Endothelial cell of umbilical vein (primary cell): Measurements from ENCODE around the gene HNRNPH1. TPM values are rescaled to one million over a fixed set of nuclear protein-coding genes. Genes with fewer than 3 reads are reported as not detected.
"Not testable (repeated sequence)": the region's sequence is repeated elsewhere in the genome, so short reads cannot be mapped to it uniquely, and the experiment has no call there.

Experiments
- BruUV-seq: library from RNA; stranded (reverse); fragments of 400-500 nt; replicated peaks from 2 replicates; lab custom pipeline; 2021; lab: Mats Ljungman, UMichigan
- CTCF ChIA-PET: fragments of 300-600, 350-600 bp; sonication (Branson Sonifier 250); formaldehyde crosslinking; loops from one replicate; lab custom pipeline; 2021; ENCODE audit warnings: antibody characterized with exemption, inconsistent platforms; lab: Charles Lee
- POLR2A ChIA-PET: fragments of 300-600, 350-600 bp; sonication (Branson Sonifier 250); formaldehyde crosslinking; loops from one replicate; lab custom pipeline; 2021; ENCODE audit warnings: antibody characterized with exemption, inconsistent platforms; lab: Charles Lee
- DNase-seq: peaks from one replicate; pipeline ENCODE4 v3.0.0-alpha.2; 2011; ENCODE audit warnings: low read depth, low spot score
- FAIRE-seq: peaks from 2 replicates; lab custom pipeline; 2011; peaks lifted over from hg19 to GRCh38; lab: Jason Lieb, UNC
- H2AFZ ChIP-seq: 2 replicates; pipeline ENCODE4 v1.6.0; 2012; ENCODE audit warnings: low read depth, low read length, control low read depth, inconsistent platforms
- H3K27ac ChIP-seq: 2 replicates; pipeline ENCODE4 v1.5.1; 2011; ENCODE audit warnings: low read depth, mild to moderate bottlenecking, control low read depth, low read length, moderate library complexity; ENCODE audit not compliant: insufficient read depth
- H3K27me3 ChIP-seq, 2 experiments: 2 replicates each; pipeline versions ENCODE4 v1.6.0 to v1.6.1; 2011; ENCODE audit warnings: low read length in 2 of 2, mixed read lengths in 1 of 2; ENCODE audit not compliant: control insufficient read depth in 2 of 2, insufficient read depth in 2 of 2
- H3K36me3 ChIP-seq, 2 experiments: 2 replicates in 1 of 2; 3 replicates in 1 of 2; pipeline ENCODE4 v1.5.1; 2011; ENCODE audit warnings: low read length in 2 of 2, mild to moderate bottlenecking in 1 of 2, moderate library complexity in 1 of 2; ENCODE audit not compliant: control insufficient read depth in 2 of 2, insufficient read depth in 2 of 2; ENCODE audit errors: extremely low read depth in 1 of 2
- H3K4me1 ChIP-seq: 3 replicates; pipeline ENCODE4 v1.5.1; 2011; ENCODE audit warnings: mild to moderate bottlenecking, low read length; ENCODE audit not compliant: control insufficient read depth, insufficient read depth; ENCODE audit errors: extremely low read depth
- H3K4me2 ChIP-seq: 2 replicates; pipeline ENCODE4 v1.6.1; 2011; ENCODE audit warnings: low read length, control low read depth, mixed read lengths; ENCODE audit not compliant: insufficient read depth
- H3K4me3 ChIP-seq, 3 experiments: fragments of 200-600 bp in 1 of 3; sonication (generic), shearing (Covaris generic) in 1 of 3; replicated peaks in 1 of 3; 2 replicates each; pipeline ENCODE4 v1.5.1; 2011 to 2016; ENCODE audit warnings: control low read depth in 3 of 3, low read length in 3 of 3, mild to moderate bottlenecking in 2 of 3, inconsistent platforms in 1 of 3, low read depth in 1 of 3, moderate library complexity in 1 of 3; ENCODE audit not compliant: insufficient read depth in 1 of 3
- H3K79me2 ChIP-seq: 2 replicates; pipeline ENCODE4 v1.6.0; 2012; ENCODE audit warnings: low read length, inconsistent platforms; ENCODE audit not compliant: control insufficient read depth, insufficient read depth
- H3K9ac ChIP-seq: replicated peaks from 2 replicates; pipeline ENCODE3; 2011; ENCODE audit warnings: low read length, control low read depth; ENCODE audit not compliant: insufficient read depth; ENCODE audit errors: extremely low read depth
- H3K9me1 ChIP-seq: replicated peaks from 3 replicates; pipeline ENCODE4 v1.6.0; 2011; ENCODE audit warnings: mild to moderate bottlenecking, low read length; ENCODE audit not compliant: control insufficient read depth, insufficient read depth; ENCODE audit errors: extremely low read depth
- H3K9me3 ChIP-seq: replicated peaks from 2 replicates; pipeline ENCODE4 v1.5.1; 2012; ENCODE audit warnings: low read length, inconsistent platforms; ENCODE audit not compliant: control insufficient read depth, insufficient read depth
- H4K20me1 ChIP-seq: replicated peaks from 2 replicates; pipeline ENCODE3; 2011; ENCODE audit warnings: mild to moderate bottlenecking, low read length; ENCODE audit not compliant: control insufficient read depth, insufficient read depth; ENCODE audit errors: extremely low read depth
- dilution Hi-C: fragments of 300-500 bp; cut with MboI; formaldehyde crosslinking; loops from one replicate; pipeline ENCODE4 v1.15.0; 2019; ENCODE audit warnings: low sequenced_read_pairs; ENCODE audit not compliant: extremely low pct_ligation_motif_present
- intact Hi-C: fragments of 100-400 bp; cut with micrococcal nuclease; formaldehyde crosslinking; loops from one replicate; pipeline ENCODE4 v1.10.0; 2022
- polyA plus RNA-seq, 4 experiments: library from polyadenylated mRNA; depleted of rRNA in 3 of 4; stranded (reverse) in 3 of 4; unstranded in 1 of 4; fragments of >200 nt; gene quantifications; 2 replicates each; pipeline versions ENCODE4 v1.2.1 to v1.2.3, GENCODE V29; 2011 to 2012; ENCODE audit warnings: missing spikeins in 1 of 4
- total RNA-seq: library from RNA; stranded (reverse); gene quantifications from 2 replicates; pipeline ENCODE4 v1.2.3, GENCODE V29; 2021

HNRNPH1 gene
- total and polyA plus RNA-seq, 2 donors (not counting 3 experiments of a cell fraction or from before 2014, with no cell fraction given): 348 to 993 TPM

GRCh38 chr5:179642626-179643025 is 19.2 kb upstream of the HNRNPH1 start:
- BruUV-seq, CTCF ChIA-PET, H3K4me1 ChIP-seq: not testable (repeated sequence)

DNA sequence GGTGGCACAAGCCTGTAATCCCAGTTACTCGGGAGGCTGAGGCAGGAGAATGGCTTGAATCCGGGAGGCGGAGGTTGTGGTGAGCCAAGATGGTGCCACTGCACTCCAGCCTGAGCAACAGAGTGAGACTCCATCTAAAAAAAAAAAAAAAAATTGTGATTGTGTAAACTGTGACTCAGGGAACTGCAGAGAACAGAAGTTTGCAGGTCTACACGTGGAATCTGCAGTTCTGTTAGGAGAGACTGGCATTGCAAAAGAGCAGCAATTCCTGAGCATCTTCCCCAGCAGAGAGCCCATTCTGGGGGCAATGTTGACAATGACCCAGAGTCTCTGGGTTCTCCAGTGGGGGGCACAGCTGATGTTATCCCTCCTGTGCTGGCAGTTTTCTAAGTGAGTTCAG is 18.3 kb upstream of the HNRNPH1 start:
- DNase-seq, CTCF ChIA-PET, dilution Hi-C loops: not testable (repeated sequence)

More at GRCh38 chr5:179642626-179643025, 19.2 kb upstream of the HNRNPH1 start:
- POLR2A ChIA-PET, H3K4me2 ChIP-seq, intact Hi-C loops, DNase-seq, H3K36me3 ChIP-seq, dilution Hi-C loops, H3K27ac ChIP-seq, H3K9me1 ChIP-seq, FAIRE-seq, H3K9me3 ChIP-seq, H3K4me3 ChIP-seq, H3K9ac ChIP-seq, H4K20me1 ChIP-seq, H3K27me3 ChIP-seq, H3K79me2 ChIP-seq, H2AFZ ChIP-seq: not testable (repeated sequence)

DNA sequence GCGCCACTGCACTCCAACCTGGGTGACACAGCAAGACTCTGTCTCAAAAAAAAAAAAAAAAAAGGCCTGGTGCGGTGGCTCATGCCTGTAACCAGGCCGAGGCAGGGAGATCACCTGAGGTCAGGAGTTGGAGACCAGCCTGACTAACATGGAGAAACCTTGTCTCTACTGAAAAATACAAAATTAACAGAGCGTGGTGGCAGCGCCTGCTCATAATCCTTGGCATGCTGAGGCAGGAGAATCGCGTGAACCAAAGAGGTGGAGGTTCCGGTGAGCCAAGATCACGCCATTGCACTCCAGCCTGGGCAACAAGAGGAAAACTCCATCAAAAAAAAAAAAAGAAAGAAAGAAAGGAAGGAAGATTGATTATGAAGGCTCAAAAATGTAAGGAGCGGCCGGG is 15.8 kb upstream of the HNRNPH1 start:
- H3K27me3 ChIP-seq, BruUV-seq, POLR2A ChIA-PET, H3K36me3 ChIP-seq, dilution Hi-C loops, H3K27ac ChIP-seq, FAIRE-seq, H3K9ac ChIP-seq, H4K20me1 ChIP-seq, DNase-seq, H3K9me1 ChIP-seq, H3K4me2 ChIP-seq, H3K4me1 ChIP-seq, H2AFZ ChIP-seq, intact Hi-C loops, H3K79me2 ChIP-seq, H3K4me3 ChIP-seq, H3K9me3 ChIP-seq: not testable (repeated sequence)
- CTCF ChIA-PET: interaction anchor here (2.4 kb wide), 1 partner anchor 29 kb away, joined by 8 read pairs; no protein-coding TSS in a partner anchor

More for the DNA sequence above, 18.3 kb upstream of the HNRNPH1 start:
- POLR2A ChIA-PET, H3K4me3 ChIP-seq, H3K27me3 ChIP-seq, H3K27ac ChIP-seq, H4K20me1 ChIP-seq, FAIRE-seq, H3K9me3 ChIP-seq, H3K4me2 ChIP-seq, H3K4me1 ChIP-seq, BruUV-seq, H2AFZ ChIP-seq, intact Hi-C loops, H3K9ac ChIP-seq, H3K36me3 ChIP-seq, H3K79me2 ChIP-seq, H3K9me1 ChIP-seq: not testable (repeated sequence)

DNA sequence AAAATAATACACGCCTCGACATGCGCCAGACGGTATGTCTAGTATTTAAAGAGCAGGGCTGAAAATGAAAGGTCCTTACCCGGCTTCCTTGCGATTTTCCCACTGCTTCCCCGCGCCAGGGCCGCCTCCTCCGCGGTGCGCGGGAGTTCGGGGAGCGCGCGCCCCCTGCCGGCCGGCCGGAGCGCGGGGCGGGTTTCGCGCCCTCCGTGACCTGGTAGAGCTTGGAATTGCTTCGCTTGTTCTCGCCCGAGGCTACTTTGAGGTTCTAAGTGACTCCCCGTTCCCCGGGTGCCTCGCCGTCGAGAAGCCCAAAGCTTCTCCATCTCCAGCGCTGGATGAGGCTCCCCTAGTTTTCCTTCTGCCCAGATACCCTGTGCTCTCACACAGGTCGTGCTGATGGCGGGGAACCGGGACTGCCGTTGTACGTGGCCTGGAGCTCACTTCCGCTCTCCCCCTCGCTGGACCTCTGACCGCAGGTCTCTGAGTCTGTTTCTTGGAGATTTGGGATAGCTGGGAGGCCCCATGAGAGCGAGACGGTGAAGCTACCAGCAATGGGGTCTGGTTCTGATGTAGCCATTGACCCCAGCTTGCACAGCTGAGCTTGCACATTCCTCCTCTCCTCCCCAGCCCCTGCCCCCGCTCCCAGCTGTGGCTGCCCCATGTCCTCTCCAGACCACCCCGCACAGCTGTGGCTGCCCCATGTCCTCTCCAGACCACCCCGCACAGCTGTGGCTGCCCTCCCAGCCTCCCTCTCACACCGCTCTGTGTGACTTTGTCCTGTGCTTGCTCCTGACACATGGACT is 11.1 kb upstream of the HNRNPH1 start:
- DNase-seq, H3K36me3 ChIP-seq, H3K4me1 ChIP-seq, H3K27ac ChIP-seq, H3K4me2 ChIP-seq, H3K9me1 ChIP-seq, dilution Hi-C loops, H3K27me3 ChIP-seq, H3K9me3 ChIP-seq, BruUV-seq, CTCF ChIA-PET, POLR2A ChIA-PET, H3K9ac ChIP-seq, H4K20me1 ChIP-seq, H3K79me2 ChIP-seq, intact Hi-C loops: not testable (repeated sequence)
- Histone ChIP-seq H2AFZ (peak overlapping the region; percentile 62), H3K4me3 (peak overlapping the region in 1 of 3 experiments; percentile 13)
- peak; percentile 96 for FAIRE-seq
